ENCODE results near the gene BCAS3. TPM values are rescaled to one million over a fixed set of nuclear protein-coding genes. Genes with fewer than 3 reads are reported as not detected.

Gene BCAS3
- total and polyA plus RNA-seq, 12 donors: 6.1 to 21.8 (median 17.2) TPM

DNA sequence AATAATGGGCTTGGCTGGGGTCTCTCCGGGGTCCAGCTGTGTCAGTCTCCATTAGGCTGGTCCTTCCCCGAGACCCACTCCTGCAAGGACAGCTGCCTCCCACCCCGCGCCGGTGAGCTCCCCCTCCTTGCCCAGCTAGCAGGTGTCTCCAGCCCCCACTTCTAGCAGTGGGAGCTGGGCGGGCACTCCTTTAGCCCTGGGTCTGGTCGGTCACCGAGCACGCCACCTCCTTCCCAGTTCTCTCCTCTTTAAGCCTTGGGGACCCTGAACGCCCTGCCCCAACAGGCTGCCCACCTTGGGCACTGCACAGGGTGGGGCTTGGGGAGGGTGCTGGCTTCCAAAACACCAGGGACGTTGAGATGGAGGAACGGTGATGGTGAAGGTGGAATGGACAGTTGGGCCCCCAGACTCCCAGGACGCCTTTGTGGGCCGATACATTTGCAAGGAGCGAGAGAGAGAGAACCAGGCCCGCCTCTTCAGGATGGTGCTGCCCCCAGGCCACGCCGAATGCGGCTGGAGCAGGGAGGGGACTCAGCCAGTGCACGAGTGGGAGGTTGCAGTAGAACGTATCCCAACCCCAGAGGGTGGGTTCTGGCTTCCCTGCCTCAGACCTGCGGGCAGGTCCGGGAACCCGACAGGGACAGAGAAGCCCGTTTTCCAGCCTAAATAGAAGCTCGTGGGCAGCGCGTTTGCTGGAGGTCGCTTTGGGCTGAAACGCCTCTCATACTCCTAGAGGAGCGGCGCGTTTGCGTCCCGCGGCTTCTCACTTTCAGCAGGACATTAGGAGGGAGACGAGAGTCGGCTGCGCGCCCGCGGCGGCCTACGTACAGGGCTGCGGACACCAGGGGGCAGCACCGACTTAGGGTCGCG, 732.7 kb downstream of the BCAS3 start:
- H3K4me3 ChIP-seq: peak overlapping the region; percentile 2 to 81 (median 63)
- ATAC-seq: peak; percentile 42 to 73 (median 62)
- peaks cover 0 to 8% (median 0%) of the 10 kb centered on the region in 9 donors for H3K36me3 ChIP-seq
- H3K9me3 ChIP-seq: no peaks in the 10 kb centered on the region
- DNase-seq: peak; percentile 79 to 87
- H3K27ac ChIP-seq: peak overlapping the region in 8 of 10 donors; percentile 53 to 90 (median 86)
- intact Hi-C loops (cut with DNase I): loop anchor here in 8 of 10 donors (2.0 to 10.0 kb wide), 8 partner anchors 142 to 696 kb away; partner anchors contain the start of gene MED13 (in 2 of the 8)
- peaks cover 4 to 84% (median 40%) of the 10 kb centered on the region in 7 donors for H3K27me3 ChIP-seq
- WGBS, 2 donors: 7 to 16% methylated on average over 48 of the region's 48 CpGs
- TF ChIP-seq, protein P1, sequence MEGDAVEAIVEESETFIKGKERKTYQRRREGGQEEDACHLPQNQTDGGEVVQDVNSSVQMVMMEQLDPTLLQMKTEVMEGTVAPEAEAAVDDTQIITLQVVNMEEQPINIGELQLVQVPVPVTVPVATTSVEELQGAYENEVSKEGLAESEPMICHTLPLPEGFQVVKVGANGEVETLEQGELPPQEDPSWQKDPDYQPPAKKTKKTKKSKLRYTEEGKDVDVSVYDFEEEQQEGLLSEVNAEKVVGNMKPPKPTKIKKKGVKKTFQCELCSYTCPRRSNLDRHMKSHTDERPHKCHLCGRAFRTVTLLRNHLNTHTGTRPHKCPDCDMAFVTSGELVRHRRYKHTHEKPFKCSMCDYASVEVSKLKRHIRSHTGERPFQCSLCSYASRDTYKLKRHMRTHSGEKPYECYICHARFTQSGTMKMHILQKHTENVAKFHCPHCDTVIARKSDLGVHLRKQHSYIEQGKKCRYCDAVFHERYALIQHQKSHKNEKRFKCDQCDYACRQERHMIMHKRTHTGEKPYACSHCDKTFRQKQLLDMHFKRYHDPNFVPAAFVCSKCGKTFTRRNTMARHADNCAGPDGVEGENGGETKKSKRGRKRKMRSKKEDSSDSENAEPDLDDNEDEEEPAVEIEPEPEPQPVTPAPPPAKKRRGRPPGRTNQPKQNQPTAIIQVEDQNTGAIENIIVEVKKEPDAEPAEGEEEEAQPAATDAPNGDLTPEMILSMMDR (IDR thresholded peaks at IDR 0.05): peak; percentile 41 to 65 (median 56)
- H3K4me1 ChIP-seq: peaks cover 8 to 76% (median 55%) of the 10 kb centered on the region in 9 donors

DNA sequence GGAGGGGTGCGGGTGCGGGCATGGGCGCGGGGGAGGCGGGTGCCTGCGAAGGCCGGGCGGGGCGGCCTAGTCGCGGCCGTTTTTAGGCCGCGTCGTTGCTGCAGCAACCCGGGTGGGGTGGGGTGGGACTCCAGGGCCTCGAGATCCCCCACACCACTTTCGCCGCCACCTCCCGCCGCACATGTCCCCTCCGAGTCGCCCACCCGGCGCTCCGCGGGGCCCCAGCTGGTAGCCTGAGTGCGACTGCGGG, 733.3 kb downstream of the BCAS3 start:
- H3K27me3 ChIP-seq: peaks cover 0 to 78% (median 35%) of the 10 kb centered on the region in 7 donors
- TF ChIP-seq, protein P1 (IDR thresholded peaks at IDR 0.05): peak in 2 of 9 donors; percentile 17 to 30
- WGBS, 2 donors: 2 to 4% methylated on average over 24 to 29 of the region's 29 CpGs
- no peak for ATAC-seq
- peak overlapping the region; percentile 41 to 90 (median 84) for H3K27ac ChIP-seq
- peak overlapping the region; percentile 2 to 81 (median 63) for H3K4me3 ChIP-seq
- no peak for DNase-seq
- intact Hi-C loops (cut with DNase I): loop anchor here in 8 of 10 donors (2.0 to 10.0 kb wide), 8 partner anchors 141 to 696 kb away; partner anchors contain the start of gene MED13 (in 2 of the 8)
- H3K4me1 ChIP-seq: peaks cover 8 to 77% (median 53%) of the 10 kb centered on the region in 9 donors
- peaks cover 0 to 3% (median 0%) of the 10 kb centered on the region in 9 donors for H3K36me3 ChIP-seq
- no peaks in the 10 kb centered on the region for H3K9me3 ChIP-seq

GRCh38 chr17:61411261-61412142, 733.9 kb downstream of the BCAS3 start:
- Histone ChIP-seq H3K9me3 (no peaks in the 10 kb centered on the region), H3K4me1 (peaks cover 8 to 77% (median 56%) of the 10 kb centered on the region in 9 donors), H3K27ac (peak overlapping the region; percentile 41 to 90 (median 84)), H3K36me3 (peaks cover 0 to 3% (median 0%) of the 10 kb centered on the region in 9 donors), H3K27me3 (peaks cover 0 to 72% (median 29%) of the 10 kb centered on the region in 7 donors), H3K4me3 (peak overlapping the region; percentile 2 to 81 (median 63))
- ATAC-seq (peak; percentile 34 to 65 (median 50)), DNase-seq (peak; percentile 70 to 73)
- intact Hi-C loops (cut with DNase I): loop anchor here in 8 of 10 donors (2.0 to 10.0 kb wide), 10 partner anchors 139 to 697 kb away; partner anchors contain the start of gene MED13 (in 2 of the 8)
- 0 to 2% methylated on average over 72 to 75 of the region's 75 CpGs for WGBS, 2 donors
- TF ChIP-seq, protein P1 (IDR thresholded peaks at IDR 0.05): peak in 5 of 9 donors; percentile 1 to 36 (median 28)

All from heart right ventricle (tissue), 16 donors.